ENCODE data around the gene METTL21A. TPM values are rescaled to one million over a fixed set of nuclear protein-coding genes. Genes with fewer than 3 reads are reported as not detected.

METTL21A gene
- total RNA-seq, 1 experiment from 2014 or later = 39.1 TPM

DNA sequence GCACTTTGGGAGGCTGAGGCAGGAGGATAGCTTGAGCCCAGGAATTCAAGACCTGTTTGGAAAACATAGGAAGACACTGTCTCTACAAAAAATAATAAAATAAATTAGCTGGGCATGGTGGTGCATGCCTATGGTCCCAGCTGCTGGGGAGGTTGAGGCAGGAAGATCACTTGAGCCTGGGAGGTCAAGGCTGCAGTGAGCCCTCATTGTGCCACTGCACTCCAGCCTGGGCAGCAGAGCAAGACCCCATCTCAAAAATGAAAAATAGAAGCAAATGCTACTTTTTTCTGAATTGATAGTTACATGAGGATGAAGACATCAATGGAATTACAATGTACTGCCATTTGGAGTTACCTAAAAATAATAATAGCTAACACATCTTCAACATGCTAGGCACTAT, 31.9 kb downstream of the METTL21A start:
- DNase-seq (ENCODE audit: low read depth, low spot score) = no peak
- in situ Hi-C loops (cut with HindIII; ENCODE audit: low pct_unique_long_range_greater_than_20kb, low sequenced_read_pairs) = no loop called here

DNA sequence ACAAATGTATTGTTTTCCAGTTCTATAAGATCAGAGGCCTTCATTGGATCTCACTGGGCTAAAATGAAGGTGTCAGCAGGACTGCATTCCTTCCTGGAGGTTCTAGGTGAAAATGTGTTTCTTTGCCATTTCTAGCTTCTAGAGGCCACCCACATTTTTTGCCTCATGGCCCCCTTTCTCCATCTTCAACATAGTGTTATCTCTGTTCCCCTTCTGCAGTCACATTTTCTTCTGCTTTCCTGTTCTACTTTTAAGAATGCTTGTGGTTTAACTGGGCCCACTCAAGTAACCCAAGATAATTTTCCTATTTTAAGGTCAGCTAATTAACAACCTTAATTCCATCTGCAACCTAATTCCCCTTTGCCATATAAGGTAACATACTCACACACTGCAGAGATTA, 36.1 kb downstream of the METTL21A start:
- in situ Hi-C loops (cut with HindIII; ENCODE audit: low pct_unique_long_range_greater_than_20kb, low sequenced_read_pairs) = no loop called here
- no peak for DNase-seq (ENCODE audit: low read depth, low spot score)

DNA sequence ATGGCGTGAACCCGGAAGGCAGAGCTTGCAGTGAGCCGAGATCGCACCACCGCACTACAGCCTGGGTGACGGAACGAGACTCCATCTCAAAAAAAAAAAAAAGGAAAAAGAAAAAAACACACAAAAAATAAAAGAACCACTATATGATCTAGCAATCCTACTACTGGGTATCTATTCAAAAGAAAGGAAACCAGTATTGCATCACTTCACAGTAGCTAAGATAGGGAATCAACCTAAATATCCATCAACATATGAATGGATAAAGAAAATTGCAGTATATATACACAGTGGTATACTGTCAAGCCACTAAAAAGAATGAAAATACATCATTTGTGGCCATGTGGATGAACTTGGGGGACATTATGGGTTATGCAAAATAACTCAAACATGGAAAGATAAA, 37.9 kb downstream of the METTL21A start:
- DNase-seq (ENCODE audit: low read depth, low spot score) = no peak
- in situ Hi-C loops (cut with HindIII; ENCODE audit: low pct_unique_long_range_greater_than_20kb, low sequenced_read_pairs) = no loop called here

DNA sequence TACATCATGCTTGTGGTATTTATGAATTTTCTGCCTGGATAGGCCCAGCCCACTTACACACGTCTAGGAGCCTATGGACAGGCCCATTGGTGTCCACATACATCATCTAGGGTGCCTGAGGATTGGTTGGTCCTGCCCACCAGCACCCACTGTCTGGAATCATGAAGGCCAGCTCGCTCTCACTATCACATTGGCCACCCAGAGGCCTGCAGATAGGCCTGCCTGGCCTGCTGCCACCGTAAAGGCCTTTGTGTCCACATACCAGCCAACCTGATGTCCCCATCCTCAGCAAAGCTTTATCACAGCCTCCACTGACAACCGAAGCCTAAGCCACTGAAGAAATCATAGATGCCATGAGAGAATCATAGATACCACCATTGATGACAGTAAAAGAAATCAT, 40.2 kb downstream of the METTL21A start:
- no peak for DNase-seq (ENCODE audit: low read depth, low spot score)
- in situ Hi-C loops (cut with HindIII; ENCODE audit: low pct_unique_long_range_greater_than_20kb, low sequenced_read_pairs) = no loop called here

DNA sequence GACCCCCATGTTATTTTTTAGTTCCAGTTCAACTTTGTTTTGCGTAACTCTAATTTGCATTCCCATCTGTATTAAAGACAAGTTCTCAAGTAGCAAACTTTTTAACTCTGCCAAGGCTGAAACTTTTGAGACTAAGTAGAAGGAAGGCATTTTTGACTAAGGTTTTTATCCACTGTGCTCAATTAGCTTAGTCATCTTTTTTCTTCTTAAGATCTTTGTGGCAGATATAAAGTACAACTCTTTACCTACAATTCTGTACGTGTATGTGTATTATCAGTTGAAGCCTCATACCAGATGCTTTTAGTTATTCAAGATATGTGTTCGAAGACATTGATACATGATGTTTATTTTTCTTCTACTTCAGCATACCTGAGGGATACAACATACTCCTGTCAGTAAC, 53.8 kb downstream of the METTL21A start:
- in situ Hi-C loops (cut with HindIII; ENCODE audit: low pct_unique_long_range_greater_than_20kb, low sequenced_read_pairs) = no loop called here
- DNase-seq (ENCODE audit: low read depth, low spot score) = no peak

DNA sequence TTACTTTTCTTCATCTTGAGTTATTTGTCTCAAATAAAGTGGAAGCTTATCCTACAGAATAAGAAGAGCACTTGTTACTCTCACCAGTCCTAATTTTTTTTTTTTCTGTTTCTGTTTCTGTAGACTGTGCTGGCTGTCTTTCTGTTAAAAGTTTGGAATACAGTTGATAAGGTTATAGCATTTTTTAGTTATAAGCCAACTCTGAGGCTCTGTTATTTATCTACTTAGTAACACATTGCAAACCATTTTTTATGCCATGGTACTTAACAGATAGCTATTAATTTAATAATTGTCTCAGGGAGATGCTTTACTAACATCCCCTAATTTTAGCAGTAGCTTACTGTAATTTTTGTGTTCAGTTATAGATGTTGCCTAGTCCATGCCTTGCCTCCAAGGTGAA, 57.5 kb downstream of the METTL21A start:
- DNase-seq (ENCODE audit: low read depth, low spot score) = no peak
- in situ Hi-C loops (cut with HindIII; ENCODE audit: low pct_unique_long_range_greater_than_20kb, low sequenced_read_pairs) = no loop called here

DNA sequence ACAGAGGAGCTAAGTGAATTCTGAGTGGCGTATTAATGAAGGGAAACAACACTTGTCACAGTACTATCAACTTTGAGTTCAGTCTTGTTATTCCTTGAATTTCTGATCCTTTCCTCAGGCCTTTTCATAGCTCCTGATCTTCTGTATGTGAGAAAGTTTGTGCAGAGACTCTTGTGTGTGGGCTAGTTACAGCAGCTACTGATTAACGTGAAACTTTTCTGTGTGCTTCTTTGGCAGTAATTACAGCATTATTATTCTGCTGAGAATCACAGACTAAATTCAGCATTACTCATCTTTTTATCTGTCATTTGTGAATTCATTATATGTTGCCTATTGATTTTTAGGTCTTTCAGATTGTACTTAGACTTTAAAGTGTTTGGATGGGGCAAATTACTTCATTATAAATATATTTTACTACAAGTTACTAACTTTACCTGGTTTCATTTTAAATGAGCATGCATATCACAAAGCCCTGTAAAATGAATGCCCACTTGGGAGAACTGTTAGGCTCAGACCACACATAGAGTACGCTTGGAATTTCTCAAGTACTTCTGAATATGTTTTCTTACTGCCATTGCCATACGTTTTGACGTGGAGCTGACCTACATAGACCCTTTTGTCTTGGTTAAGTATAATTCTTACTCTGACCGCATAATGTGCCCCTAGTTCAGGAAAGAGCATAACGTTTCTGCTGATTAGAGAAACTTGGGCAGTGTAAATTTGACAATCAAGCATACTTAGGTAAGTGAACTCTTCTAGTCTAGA, 59.3 kb downstream of the METTL21A start:
- no peak for DNase-seq (ENCODE audit: low read depth, low spot score)
- in situ Hi-C loops (cut with HindIII; ENCODE audit: low pct_unique_long_range_greater_than_20kb, low sequenced_read_pairs) = no loop called here

Small RNA genes lying within 50 kb of the gene (small RNA-seq; reads per million reads assigned to genes)
- gene RPS29P9 = 0 reads per million in 2 experiments

Other genes with a start within 250 kb of the METTL21A start
- 31.9 and 34.6 TPM in 2 replicates for gene CREB1, start 95.4 kb downstream of the METTL21A start, total RNA-seq (2014; rRNA removed; shearing (Covaris generic))
- gene CCNYL1, start 86.2 kb upstream of the METTL21A start, total RNA-seq (2014; rRNA removed; shearing (Covaris generic)) = 7.0 and 8.5 TPM in 2 replicates
- gene FZD5, start 144.5 kb upstream of the METTL21A start, total RNA-seq (2014; rRNA removed; shearing (Covaris generic)) = 4.8 and 4.9 TPM in 2 replicates